Trophoblast cell (in vitro differentiated cells and primary cell): Measurements from ENCODE around the gene VPS9D1.

Experiments
- DNase-seq, 2 donors: peaks; one replicate each; pipeline ENCODE4 v3.0.0-alpha.2; 2016
- H2AFZ ChIP-seq: 2 replicates; pipeline ENCODE4 v1.6.1; 2013; ENCODE audit warnings: low read length, moderate library complexity, mild to moderate bottlenecking; ENCODE audit not compliant: insufficient read depth, poor library complexity
- H2AK5ac ChIP-seq: 2 replicates; pipeline ENCODE4 v1.6.1; 2013; ENCODE audit warnings: mild to moderate bottlenecking, low read length
- H2BK120ac ChIP-seq: 2 replicates; pipeline ENCODE4 v1.6.1; 2013; ENCODE audit warnings: low read length, mild to moderate bottlenecking, moderate library complexity; ENCODE audit not compliant: insufficient read depth, poor library complexity
- H2BK12ac ChIP-seq: 2 replicates; pipeline ENCODE4 v1.6.1; 2013; ENCODE audit warnings: mild to moderate bottlenecking, low read length, moderate library complexity
- H2BK5ac ChIP-seq: 2 replicates; pipeline ENCODE4 v1.6.1; 2013; ENCODE audit warnings: low read length, low read depth, moderate library complexity, mild to moderate bottlenecking; ENCODE audit not compliant: poor library complexity
- H3K14ac ChIP-seq: 2 replicates; pipeline ENCODE4 v1.6.1; 2013; ENCODE audit warnings: mild to moderate bottlenecking, low read length
- H3K18ac ChIP-seq: 2 replicates; pipeline ENCODE4 v1.6.1; 2013; ENCODE audit warnings: mild to moderate bottlenecking, low read length
- H3K23ac ChIP-seq: 2 replicates; pipeline ENCODE4 v1.6.1; 2013; ENCODE audit warnings: low read length
- H3K27ac ChIP-seq: 2 replicates; pipeline ENCODE4 v1.5.1; 2013; ENCODE audit warnings: low read depth, mild to moderate bottlenecking, inconsistent platforms, low read length, moderate library complexity
- H3K27me3 ChIP-seq: 2 replicates; pipeline ENCODE4 v1.6.1; 2013; ENCODE audit warnings: inconsistent platforms, mild to moderate bottlenecking, low read length, moderate library complexity; ENCODE audit not compliant: insufficient read depth
- H3K36me3 ChIP-seq, 2 experiments: 1 replicate in 1 of 2; 2 replicates in 1 of 2; pipeline ENCODE4 v1.6.1; 2013; ENCODE audit warnings: low read length in 2 of 2, mild to moderate bottlenecking in 2 of 2, moderate library complexity in 1 of 2; ENCODE audit not compliant: insufficient read depth in 2 of 2, control insufficient read depth in 1 of 2
- H3K4ac ChIP-seq: 2 replicates; pipeline ENCODE4 v1.6.1; 2013; ENCODE audit warnings: low read depth, mild to moderate bottlenecking, low read length, moderate library complexity
- H3K4me1 ChIP-seq, 2 experiments: 1 replicate in 1 of 2; 2 replicates in 1 of 2; pipeline ENCODE4 v1.6.1; 2013; ENCODE audit warnings: low read length in 2 of 2, mild to moderate bottlenecking in 2 of 2, moderate library complexity in 1 of 2; ENCODE audit not compliant: insufficient read depth in 2 of 2, control insufficient read depth in 1 of 2
- H3K4me2 ChIP-seq: 2 replicates; pipeline ENCODE4 v1.6.1; 2013; ENCODE audit warnings: inconsistent platforms, mild to moderate bottlenecking, low read length, moderate library complexity
- H3K4me3 ChIP-seq: 2 replicates; pipeline ENCODE4 v1.5.1; 2013; ENCODE audit warnings: mild to moderate bottlenecking, low read depth, low read length, inconsistent platforms
- H3K79me1 ChIP-seq: one replicate; pipeline ENCODE4 v1.6.1; 2013; ENCODE audit warnings: low read length
- H3K79me2 ChIP-seq: 2 replicates; pipeline ENCODE4 v1.6.1; 2013; ENCODE audit warnings: low read length, mild to moderate bottlenecking; ENCODE audit not compliant: control insufficient read depth, insufficient read depth, poor library complexity
- H3K9ac ChIP-seq: 2 replicates; pipeline ENCODE4 v1.6.1; 2013; ENCODE audit warnings: mild to moderate bottlenecking, low read length
- H3K9me3 ChIP-seq: 2 replicates; pipeline ENCODE4 v1.6.1; 2013; ENCODE audit warnings: low read depth, mild to moderate bottlenecking, control low read depth, inconsistent platforms, low read length; ENCODE audit not compliant: insufficient read depth
- H4K12ac ChIP-seq: 2 replicates; pipeline ENCODE4 v1.6.1; 2013; ENCODE audit warnings: low read depth, mild to moderate bottlenecking, low read length, moderate library complexity
- H4K8ac ChIP-seq: 2 replicates; pipeline ENCODE4 v1.6.1; 2013; ENCODE audit warnings: low read depth, mild to moderate bottlenecking, low read length, moderate library complexity
- H4K91ac ChIP-seq: one replicate; pipeline ENCODE4 v1.6.1; 2013; ENCODE audit warnings: low read depth, mild to moderate bottlenecking, low read length, moderate library complexity
- WGBS: extraction: QIAGEN DNeasy Blood & Tissue Kit; methylation state at CpG from one replicate; pipeline ENCODE4 v1.1.7; 2013; ENCODE audit warnings: missing lambda C conversion rate; ENCODE audit not compliant: insufficient read length, insufficient coverage; ENCODE audit errors: extremely low coverage; 5-methylcytosine and 5-hydroxymethylcytosine counted together

VPS9D1 gene

GRCh38 chr16:89697616-89698331 lies 22.9 kb downstream of the VPS9D1 start:
- H2BK120ac ChIP-seq = no peak overlapping the region
- no peak overlapping the region for H2BK12ac ChIP-seq
- H4K12ac ChIP-seq = no peak overlapping the region
- no peaks in the 10 kb centered on the region for H3K27me3 ChIP-seq
- peaks cover 13 to 14% of the 10 kb centered on the region in 2 experiments for H3K4me1 ChIP-seq
- H3K4me2 ChIP-seq = no peak overlapping the region
- peaks cover 2% of the 10 kb centered on the region for H3K79me2 ChIP-seq
- no peak overlapping the region for H3K18ac ChIP-seq
- peaks cover 2% of the 10 kb centered on the region for H3K9me3 ChIP-seq
- H3K9ac ChIP-seq = no peak overlapping the region
- H3K23ac ChIP-seq = no peak overlapping the region
- no peak for DNase-seq
- H3K27ac ChIP-seq = no peak overlapping the region
- H3K4me3 ChIP-seq = no peak overlapping the region
- no peak overlapping the region for H3K4ac ChIP-seq
- H3K79me1 ChIP-seq = peaks cover 11% of the 10 kb centered on the region
- no peak overlapping the region for H4K91ac ChIP-seq
- H4K8ac ChIP-seq = no peak overlapping the region
- H3K36me3 ChIP-seq = peaks cover 48 to 50% of the 10 kb centered on the region in 2 experiments
- H2AK5ac ChIP-seq = no peak overlapping the region
- no CpG with 5 or more reads among the region's 32 CpGs for WGBS
- H2BK5ac ChIP-seq = no peak overlapping the region
- no peak overlapping the region for H3K14ac ChIP-seq
- H2AFZ ChIP-seq = no peak overlapping the region

GRCh38 chr16:89697161-89697615 lies 23.5 kb downstream of the VPS9D1 start:
- no CpG with 5 or more reads among the region's 19 CpGs for WGBS
- Histone ChIP-seq H3K9me3 (peaks cover 2% of the 10 kb centered on the region), H3K27me3 (no peaks in the 10 kb centered on the region), H3K79me1 (peaks cover 11% of the 10 kb centered on the region), H3K9ac (no peak overlapping the region), H4K12ac (no peak overlapping the region), H2BK12ac (no peak overlapping the region), H3K4me1 (peaks cover 12 to 13% of the 10 kb centered on the region in 2 experiments), H2BK5ac (no peak overlapping the region), H3K4me2 (no peak overlapping the region), H3K23ac (no peak overlapping the region), H3K4me3 (no peak overlapping the region), H3K27ac (no peak overlapping the region), H2AK5ac (no peak overlapping the region), H4K8ac (no peak overlapping the region), H3K36me3 (peaks cover 51 to 56% of the 10 kb centered on the region in 2 experiments), H3K18ac (no peak overlapping the region), H3K79me2 (peaks cover 2% of the 10 kb centered on the region), H2AFZ (no peak overlapping the region), H2BK120ac (no peak overlapping the region), H3K14ac (no peak overlapping the region), H3K4ac (no peak overlapping the region), H4K91ac (no peak overlapping the region)
- DNase-seq = no peak

- H3K36me3 ChIP-seq = peaks cover 56 to 61% of the 10 kb centered on the region in 2 experiments
- no peak overlapping the region for H2AK5ac ChIP-seq
- H3K9me3 ChIP-seq = peaks cover 2% of the 10 kb centered on the region
- no peak overlapping the region for H3K23ac ChIP-seq
- no peak overlapping the region for H2BK12ac ChIP-seq
- peaks cover 11% of the 10 kb centered on the region for H3K79me1 ChIP-seq
- H2AFZ ChIP-seq = no peak overlapping the region
- H3K14ac ChIP-seq = no peak overlapping the region
- no peak overlapping the region for H3K18ac ChIP-seq
- peaks cover 2% of the 10 kb centered on the region for H3K79me2 ChIP-seq
- DNase-seq = no peak
- WGBS = no CpG with 5 or more reads among the region's 18 CpGs
- H4K91ac ChIP-seq = no peak overlapping the region
- peaks cover 11 to 12% of the 10 kb centered on the region in 2 experiments for H3K4me1 ChIP-seq
- H3K27ac ChIP-seq = no peak overlapping the region
- no peak overlapping the region for H2BK120ac ChIP-seq
- no peak overlapping the region for H4K12ac ChIP-seq
- no peak overlapping the region for H3K4me3 ChIP-seq
- H2BK5ac ChIP-seq = no peak overlapping the region
- H3K9ac ChIP-seq = no peak overlapping the region
- H3K4ac ChIP-seq = no peak overlapping the region
- no peak overlapping the region for H4K8ac ChIP-seq
- H3K4me2 ChIP-seq = no peak overlapping the region
- H3K27me3 ChIP-seq = no peaks in the 10 kb centered on the region
Observed at GRCh38 chr16:89696670-89697128, 24.0 kb downstream of the VPS9D1 start.

- WGBS = no CpG with 5 or more reads among the region's 25 CpGs
Observed at GRCh38 chr16:89695875-89696669, 24.6 kb downstream of the VPS9D1 start.

More at GRCh38 chr16:89695875-89696669, 24.6 kb downstream of the VPS9D1 start:
- H2BK5ac ChIP-seq = no peak overlapping the region
- peaks cover 2% of the 10 kb centered on the region for H3K9me3 ChIP-seq
- H3K23ac ChIP-seq = no peak overlapping the region
- no peak overlapping the region for H3K4ac ChIP-seq
- H3K4me1 ChIP-seq = peaks cover 11 to 12% of the 10 kb centered on the region in 2 experiments
- H4K8ac ChIP-seq = no peak overlapping the region
- H3K18ac ChIP-seq = no peak overlapping the region
- H3K14ac ChIP-seq = no peak overlapping the region
- H3K4me3 ChIP-seq = no peak overlapping the region
- H3K9ac ChIP-seq = no peak overlapping the region
- H4K12ac ChIP-seq = no peak overlapping the region
- no peak overlapping the region for H2AFZ ChIP-seq
- H2BK12ac ChIP-seq = no peak overlapping the region
- no peak overlapping the region for H4K91ac ChIP-seq
- H3K27ac ChIP-seq = no peak overlapping the region
- H3K4me2 ChIP-seq = no peak overlapping the region
- H3K79me2 ChIP-seq = peaks cover 2% of the 10 kb centered on the region
- no peak overlapping the region for H2BK120ac ChIP-seq
- H3K79me1 ChIP-seq = peaks cover 8% of the 10 kb centered on the region
- H2AK5ac ChIP-seq = no peak overlapping the region
- H3K27me3 ChIP-seq = no peaks in the 10 kb centered on the region
- H3K36me3 ChIP-seq = peaks cover 62 to 66% of the 10 kb centered on the region in 2 experiments
- DNase-seq = no peak
